ENCODE results near the gene DGKD. TPM values are rescaled to one million over a fixed set of nuclear protein-coding genes. Genes with fewer than 3 reads are reported as not detected.

Gene DGKD
- polyA plus RNA-seq, 1 experiment: 10.8 TPM

DNA sequence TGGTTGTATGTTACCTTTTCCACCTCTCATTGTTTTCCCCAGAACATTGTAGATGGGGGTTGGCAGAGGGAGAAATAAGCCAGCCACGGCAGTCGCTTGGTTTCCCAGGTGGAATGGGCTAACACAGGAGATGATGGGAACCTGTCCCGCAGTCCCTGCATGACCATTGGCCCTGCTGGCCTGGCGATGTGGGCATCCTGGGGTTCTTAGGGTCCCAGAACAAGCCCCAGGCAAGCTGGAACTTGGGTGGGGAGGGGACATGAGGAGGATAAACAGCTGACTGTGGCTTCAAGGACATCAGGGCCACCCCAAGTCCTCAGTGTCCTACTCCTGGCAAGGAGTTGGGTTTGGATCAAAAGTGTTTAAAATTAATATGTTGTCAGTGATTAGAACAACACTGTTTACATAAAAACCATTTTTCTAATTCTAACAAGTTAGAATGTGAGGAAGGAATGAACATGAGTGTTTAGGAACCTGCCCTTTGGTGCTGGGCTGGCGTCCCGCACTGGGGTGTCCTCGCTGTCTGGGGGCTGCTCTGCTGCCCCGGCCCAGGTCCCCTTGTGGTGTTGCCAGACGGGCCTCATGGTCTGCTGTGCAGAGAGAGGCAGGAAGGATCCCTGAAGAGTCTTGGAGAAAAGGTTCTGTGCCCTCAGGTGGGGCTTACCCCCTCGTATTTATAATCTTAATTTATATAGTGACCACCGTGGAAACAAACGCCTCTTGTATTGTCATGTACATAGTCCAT lies 117.2 kb downstream of the DGKD start:
- Histone ChIP-seq H3K4me3 (ENCODE audit: low read depth, low read length) (no peak overlapping the region), H3K9me3 (ENCODE audit: control insufficient read depth, insufficient read depth, low read length) (peaks cover 9% of the 10 kb centered on the region; the same call in 1 of the 2 replicates), H3K27me3 (ENCODE audit: control insufficient read depth, insufficient read depth, low read length) (no peaks in the 10 kb centered on the region), H3K27ac (ENCODE audit: low read depth, low read length) (no peak overlapping the region)
- POLR2A ChIA-PET: interaction anchor here (0.7 kb wide), 1 partner anchor 175 kb away, joined by 3 read pairs; no protein-coding TSS in a partner anchor
- CTCF ChIA-PET: no interaction called here
- TF ChIP-seq, protein P1, sequence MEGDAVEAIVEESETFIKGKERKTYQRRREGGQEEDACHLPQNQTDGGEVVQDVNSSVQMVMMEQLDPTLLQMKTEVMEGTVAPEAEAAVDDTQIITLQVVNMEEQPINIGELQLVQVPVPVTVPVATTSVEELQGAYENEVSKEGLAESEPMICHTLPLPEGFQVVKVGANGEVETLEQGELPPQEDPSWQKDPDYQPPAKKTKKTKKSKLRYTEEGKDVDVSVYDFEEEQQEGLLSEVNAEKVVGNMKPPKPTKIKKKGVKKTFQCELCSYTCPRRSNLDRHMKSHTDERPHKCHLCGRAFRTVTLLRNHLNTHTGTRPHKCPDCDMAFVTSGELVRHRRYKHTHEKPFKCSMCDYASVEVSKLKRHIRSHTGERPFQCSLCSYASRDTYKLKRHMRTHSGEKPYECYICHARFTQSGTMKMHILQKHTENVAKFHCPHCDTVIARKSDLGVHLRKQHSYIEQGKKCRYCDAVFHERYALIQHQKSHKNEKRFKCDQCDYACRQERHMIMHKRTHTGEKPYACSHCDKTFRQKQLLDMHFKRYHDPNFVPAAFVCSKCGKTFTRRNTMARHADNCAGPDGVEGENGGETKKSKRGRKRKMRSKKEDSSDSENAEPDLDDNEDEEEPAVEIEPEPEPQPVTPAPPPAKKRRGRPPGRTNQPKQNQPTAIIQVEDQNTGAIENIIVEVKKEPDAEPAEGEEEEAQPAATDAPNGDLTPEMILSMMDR (IDR thresholded peaks at IDR 0.05; ENCODE audit: low read depth, low read length): no peak
- DNase-seq (ENCODE audit: low read depth, low spot score): no peak

- CTCF ChIA-PET: interaction anchor here (1.1 kb wide), 1 partner anchor 30 kb away, joined by 4 read pairs; no protein-coding TSS in a partner anchor
Observed at GRCh38 chr2:233473386-233473791, 119.1 kb downstream of the DGKD start.

DNA sequence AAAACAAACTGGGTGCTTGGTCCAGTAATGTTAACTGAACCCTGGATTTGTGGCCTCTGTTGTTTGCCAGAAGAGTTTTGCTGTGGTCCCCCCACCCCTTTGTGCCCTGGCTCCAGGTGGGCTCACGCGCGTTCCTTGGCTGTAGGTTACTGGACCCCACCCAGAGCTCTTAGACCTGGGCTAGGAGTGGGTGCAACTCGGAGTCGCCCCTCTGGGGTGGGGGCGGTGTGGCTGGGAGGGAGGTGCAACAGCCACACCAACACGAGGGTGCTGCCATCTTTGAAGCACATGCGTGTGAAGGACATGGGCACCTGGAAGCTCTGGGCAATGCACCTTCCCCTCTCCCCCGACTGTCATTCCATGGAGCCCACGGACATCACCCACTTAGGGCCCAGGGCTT lies 119.6 kb downstream of the DGKD start:
- no peaks in the 10 kb centered on the region for H3K27me3 ChIP-seq (ENCODE audit: control insufficient read depth, insufficient read depth, low read length)
- H3K27ac ChIP-seq (ENCODE audit: low read depth, low read length): no peak overlapping the region
- ChIA-PET POLR2A (no interaction called here), CTCF (no interaction called here)
- no peak overlapping the region for H3K4me3 ChIP-seq (ENCODE audit: low read depth, low read length)
- DNase-seq (ENCODE audit: low read depth, low spot score): no peak
- H3K9me3 ChIP-seq (ENCODE audit: control insufficient read depth, insufficient read depth, low read length): peaks cover 9% of the 10 kb centered on the region; the same call in 1 of the 2 replicates
- TF ChIP-seq, protein P1 (IDR thresholded peaks at IDR 0.05; ENCODE audit: low read depth, low read length): no peak

More at GRCh38 chr2:233473386-233473791, 119.1 kb downstream of the DGKD start:
- Histone ChIP-seq H3K9me3 (ENCODE audit: control insufficient read depth, insufficient read depth, low read length) (peaks cover 9% of the 10 kb centered on the region; the same call in 1 of the 2 replicates), H3K4me3 (ENCODE audit: low read depth, low read length) (no peak overlapping the region), H3K27ac (ENCODE audit: low read depth, low read length) (no peak overlapping the region), H3K27me3 (ENCODE audit: control insufficient read depth, insufficient read depth, low read length) (no peaks in the 10 kb centered on the region)
- DNase-seq (ENCODE audit: low read depth, low spot score): no peak
- POLR2A ChIA-PET: no interaction called here
- TF ChIP-seq, protein P1 (IDR thresholded peaks at IDR 0.05; ENCODE audit: low read depth, low read length): no peak

GRCh38 chr2:233474308-233475160 lies 120.2 kb downstream of the DGKD start:
- Histone ChIP-seq H3K4me3 (ENCODE audit: low read depth, low read length) (no peak overlapping the region), H3K27ac (ENCODE audit: low read depth, low read length) (peak overlapping the region; percentile 31), H3K9me3 (ENCODE audit: control insufficient read depth, insufficient read depth, low read length) (peaks cover 5% of the 10 kb centered on the region; the same call in 1 of the 2 replicates), H3K27me3 (ENCODE audit: control insufficient read depth, insufficient read depth, low read length) (no peaks in the 10 kb centered on the region)
- ChIA-PET POLR2A (no interaction called here), CTCF (no interaction called here)
- DNase-seq (ENCODE audit: low read depth, low spot score): no peak
- TF ChIP-seq, protein P1 (IDR thresholded peaks at IDR 0.05; ENCODE audit: low read depth, low read length): no peak

GRCh38 chr2:233476063-233476410 lies 121.7 kb downstream of the DGKD start:
- Histone ChIP-seq H3K4me3 (ENCODE audit: low read depth, low read length) (no peak overlapping the region), H3K27me3 (ENCODE audit: control insufficient read depth, insufficient read depth, low read length) (no peaks in the 10 kb centered on the region), H3K9me3 (ENCODE audit: control insufficient read depth, insufficient read depth, low read length) (peaks cover 4% of the 10 kb centered on the region; the same call in 1 of the 2 replicates), H3K27ac (ENCODE audit: low read depth, low read length) (no peak overlapping the region)
- DNase-seq (ENCODE audit: low read depth, low spot score): no peak
- TF ChIP-seq, protein P1 (IDR thresholded peaks at IDR 0.05; ENCODE audit: low read depth, low read length): no peak
- ChIA-PET CTCF (no interaction called here), POLR2A (no interaction called here)

Data from AG04450 (cell line).